Keratinocyte (primary cell): ENCODE measurements around the gene GIMAP7.

ENCODE experiments used
- CTCF ChIP-seq, 3 experiments: IDR thresholded peaks in 1 of 3; conservative IDR thresholded peaks in 1 of 3; optimal IDR thresholded peaks in 1 of 3; 2 replicates in 2 of 3; 3 replicates in 1 of 3; pipeline versions ENCODE3 to v1.5.1; 2011; ENCODE audit warnings: low read length in 3 of 3, mild to moderate bottlenecking in 3 of 3, moderate library complexity in 2 of 3, control low read depth in 1 of 3, inconsistent platforms in 1 of 3; ENCODE audit not compliant: insufficient read depth in 2 of 3; ENCODE audit errors: extremely low read depth in 1 of 3
- EZH2 ChIP-seq: IDR thresholded peaks from one replicate; pipeline ENCODE4 v1.6.1; 2012; ENCODE audit warnings: inconsistent platforms, mild to moderate bottlenecking, low read length, moderate library complexity

DNA sequence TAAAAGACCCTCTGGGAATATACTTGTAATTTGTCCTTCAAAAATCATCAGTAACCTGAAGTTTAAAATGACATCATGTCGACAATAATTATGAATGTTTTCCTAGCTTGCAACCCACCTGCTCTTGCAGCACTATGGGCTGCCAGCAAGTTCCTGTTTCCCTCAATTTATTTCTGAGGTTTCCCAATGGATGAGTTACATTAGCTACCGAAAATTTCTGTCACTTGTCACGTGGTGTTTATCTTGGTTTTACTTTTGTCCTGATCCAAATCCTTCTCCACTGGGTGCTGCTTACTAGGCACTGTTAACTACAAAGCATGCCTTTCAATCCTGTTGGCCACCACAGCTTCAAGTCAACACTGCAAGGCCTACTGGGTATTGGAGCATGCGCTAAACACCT, 32.8 kb upstream of the GIMAP7 start:
- no peak for TF ChIP-seq CTCF (optimal IDR thresholded peaks at IDR 0.05 in 1 of 3, IDR thresholded peaks at IDR 0.05 in 1 of 3, conservative IDR thresholded peaks at IDR 0.05 in 1 of 3; ENCODE audit: extremely low read depth in 1 of 3, insufficient read depth in 2 of 3, low read length in 3 of 3)
- no peak for TF ChIP-seq EZH2
